ENCODE data around the gene JAK2.
"Not testable (repeated sequence)": the region's sequence is repeated elsewhere in the genome, so short reads cannot be mapped to it uniquely, and the experiment has no call there.

GRCh38 chr9:5101127-5101526, 116.1 kb downstream of the JAK2 start:
- TF ChIP-seq, protein P1, sequence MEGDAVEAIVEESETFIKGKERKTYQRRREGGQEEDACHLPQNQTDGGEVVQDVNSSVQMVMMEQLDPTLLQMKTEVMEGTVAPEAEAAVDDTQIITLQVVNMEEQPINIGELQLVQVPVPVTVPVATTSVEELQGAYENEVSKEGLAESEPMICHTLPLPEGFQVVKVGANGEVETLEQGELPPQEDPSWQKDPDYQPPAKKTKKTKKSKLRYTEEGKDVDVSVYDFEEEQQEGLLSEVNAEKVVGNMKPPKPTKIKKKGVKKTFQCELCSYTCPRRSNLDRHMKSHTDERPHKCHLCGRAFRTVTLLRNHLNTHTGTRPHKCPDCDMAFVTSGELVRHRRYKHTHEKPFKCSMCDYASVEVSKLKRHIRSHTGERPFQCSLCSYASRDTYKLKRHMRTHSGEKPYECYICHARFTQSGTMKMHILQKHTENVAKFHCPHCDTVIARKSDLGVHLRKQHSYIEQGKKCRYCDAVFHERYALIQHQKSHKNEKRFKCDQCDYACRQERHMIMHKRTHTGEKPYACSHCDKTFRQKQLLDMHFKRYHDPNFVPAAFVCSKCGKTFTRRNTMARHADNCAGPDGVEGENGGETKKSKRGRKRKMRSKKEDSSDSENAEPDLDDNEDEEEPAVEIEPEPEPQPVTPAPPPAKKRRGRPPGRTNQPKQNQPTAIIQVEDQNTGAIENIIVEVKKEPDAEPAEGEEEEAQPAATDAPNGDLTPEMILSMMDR (IDR thresholded peaks at IDR 0.05) = not testable (repeated sequence)
- TF ChIP-seq POLR2A (IDR thresholded peaks at IDR 0.05) = not testable (repeated sequence)

All from body of pancreas (tissue), 4 donors.